Muscle layer of colon (tissue), 2 donors: ENCODE data around the gene FTCD.
"Not testable (repeated sequence)": the region's sequence is repeated elsewhere in the genome, so short reads cannot be mapped to it uniquely, and the experiment has no call there.

Experiments
- H3K27ac ChIP-seq: one replicate; pipeline ENCODE4 v1.7.0; 2013; ENCODE audit warnings: low read depth, mild to moderate bottlenecking, low read length, moderate library complexity
- H3K27me3 ChIP-seq, 2 donors: one replicate each; pipeline ENCODE4 v1.7.0; 2013; ENCODE audit warnings: low read length in 2 of 2, mild to moderate bottlenecking in 2 of 2; ENCODE audit not compliant: insufficient read depth in 2 of 2, control insufficient read depth in 1 of 2
- H3K36me3 ChIP-seq: one replicate; pipeline ENCODE4 v1.7.0; 2013; ENCODE audit warnings: mild to moderate bottlenecking, low read length; ENCODE audit not compliant: insufficient read depth
- H3K4me1 ChIP-seq: one replicate; pipeline ENCODE4 v1.7.0; 2013; ENCODE audit warnings: mild to moderate bottlenecking, low read length; ENCODE audit not compliant: insufficient read depth
- H3K4me3 ChIP-seq, 2 donors: one replicate each; pipeline ENCODE4 v1.7.0; 2013; ENCODE audit warnings: low read length in 2 of 2, low read depth in 1 of 2, mild to moderate bottlenecking in 1 of 2, moderate library complexity in 1 of 2
- H3K9ac ChIP-seq: one replicate; pipeline ENCODE4 v1.7.0; 2013; ENCODE audit warnings: low read length
- H3K9me3 ChIP-seq: one replicate; pipeline ENCODE4 v1.7.0; 2013; ENCODE audit warnings: mild to moderate bottlenecking, low read length
- donor health status: abdominal sarcoma.
- donor health status: Adenocarcinoma of cecum.

The FTCD gene

DNA sequence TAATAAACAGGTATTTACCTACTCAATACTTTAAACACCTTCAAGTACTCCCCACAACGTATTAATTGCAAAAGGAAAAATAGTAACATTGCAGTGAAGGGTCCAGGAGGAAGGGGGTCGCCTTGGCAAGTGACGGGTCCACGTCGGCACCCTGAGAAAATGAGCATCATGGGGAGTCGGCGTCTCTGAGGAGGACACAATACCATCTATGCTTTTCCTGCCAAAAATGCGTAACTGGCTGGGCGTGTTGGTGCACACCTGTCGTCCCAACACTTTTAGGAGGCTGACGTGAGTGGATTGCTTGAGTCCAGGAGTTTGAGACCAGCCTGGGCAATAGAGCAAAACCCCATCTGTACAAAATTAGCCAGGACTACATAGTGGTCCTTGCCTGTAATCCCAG is 7.3 kb downstream of the FTCD start:
- H3K4me3 ChIP-seq = no peak overlapping the region
- H3K4me1 ChIP-seq = peaks cover 4% of the 10 kb centered on the region
- H3K27me3 ChIP-seq = no peaks in the 10 kb centered on the region
- H3K36me3 ChIP-seq = no peaks in the 10 kb centered on the region
- H3K9me3 ChIP-seq = no peaks in the 10 kb centered on the region
- H3K27ac ChIP-seq = no peak overlapping the region
- no peak overlapping the region for H3K9ac ChIP-seq

- not testable (repeated sequence) for H3K27me3 ChIP-seq, H3K9me3 ChIP-seq, H3K9ac ChIP-seq, H3K4me3 ChIP-seq, H3K27ac ChIP-seq, H3K4me1 ChIP-seq, H3K36me3 ChIP-seq
These were observed 8.0 kb downstream of the FTCD start for GRCh38 chr21:46147429-46147828.

GRCh38 chr21:46146856-46147255 is 8.5 kb downstream of the FTCD start:
- no peaks in the 10 kb centered on the region for H3K36me3 ChIP-seq

GRCh38 chr21:46145840-46146691 is 9.3 kb downstream of the FTCD start:
- no peak overlapping the region for H3K27ac ChIP-seq
- no peaks in the 10 kb centered on the region for H3K36me3 ChIP-seq
- no peaks in the 10 kb centered on the region for H3K4me1 ChIP-seq
- no peak overlapping the region for H3K4me3 ChIP-seq
- no peak overlapping the region for H3K9ac ChIP-seq
- no peaks in the 10 kb centered on the region for H3K27me3 ChIP-seq
- H3K9me3 ChIP-seq = no peaks in the 10 kb centered on the region

More at GRCh38 chr21:46146856-46147255, 8.5 kb downstream of the FTCD start:
- H3K9me3 ChIP-seq = no peaks in the 10 kb centered on the region
- H3K4me1 ChIP-seq = no peaks in the 10 kb centered on the region
- no peak overlapping the region for H3K9ac ChIP-seq
- H3K4me3 ChIP-seq = no peak overlapping the region
- no peaks in the 10 kb centered on the region for H3K27me3 ChIP-seq
- H3K27ac ChIP-seq = no peak overlapping the region

DNA sequence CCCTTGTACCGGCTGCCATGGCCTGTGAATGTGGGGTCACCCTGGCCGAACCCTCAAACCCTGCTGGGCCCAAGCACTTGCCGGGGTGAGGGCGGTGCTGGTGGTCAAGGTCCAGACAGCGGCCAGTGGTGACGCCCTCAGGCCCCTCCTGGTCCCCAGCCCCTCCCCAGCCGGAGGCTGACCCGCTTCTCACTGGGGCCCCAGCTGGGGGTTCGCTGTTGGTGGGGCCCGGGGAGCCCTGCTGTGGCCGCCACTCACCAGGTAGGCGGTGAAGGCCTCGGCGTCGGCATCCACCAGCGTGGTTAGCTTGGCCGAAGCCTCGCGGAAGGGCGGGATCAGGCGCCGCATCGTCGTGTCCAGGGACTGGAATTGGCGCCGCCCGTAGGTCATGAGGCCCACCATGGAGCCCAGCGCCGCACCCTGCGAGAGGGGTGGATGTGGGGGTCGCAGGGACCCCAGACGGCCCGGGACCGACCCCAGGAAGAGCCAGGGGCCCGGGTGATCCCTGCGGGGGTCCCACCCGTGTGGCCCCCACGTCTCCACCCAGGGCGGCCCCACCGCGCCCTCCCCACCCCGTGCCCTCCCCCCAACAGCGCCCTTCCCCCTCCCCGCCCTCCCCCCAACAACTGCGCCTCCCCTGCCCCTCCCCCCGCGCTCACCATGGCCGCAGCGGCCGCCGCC is 10.1 kb downstream of the FTCD start:
- no peaks in the 10 kb centered on the region for H3K36me3 ChIP-seq
- no peaks in the 10 kb centered on the region for H3K27me3 ChIP-seq
- no peak overlapping the region for H3K9ac ChIP-seq
- H3K4me1 ChIP-seq = peaks cover 4% of the 10 kb centered on the region
- no peak overlapping the region for H3K4me3 ChIP-seq
- no peaks in the 10 kb centered on the region for H3K9me3 ChIP-seq
- H3K27ac ChIP-seq = no peak overlapping the region

GRCh38 chr21:46144464-46145070 is 10.8 kb downstream of the FTCD start:
- Histone ChIP-seq H3K9ac (no peak overlapping the region), H3K4me3 (no peak overlapping the region), H3K9me3 (no peaks in the 10 kb centered on the region), H3K27me3 (no peaks in the 10 kb centered on the region), H3K4me1 (peaks cover 7% of the 10 kb centered on the region), H3K36me3 (no peaks in the 10 kb centered on the region), H3K27ac (no peak overlapping the region)

DNA sequence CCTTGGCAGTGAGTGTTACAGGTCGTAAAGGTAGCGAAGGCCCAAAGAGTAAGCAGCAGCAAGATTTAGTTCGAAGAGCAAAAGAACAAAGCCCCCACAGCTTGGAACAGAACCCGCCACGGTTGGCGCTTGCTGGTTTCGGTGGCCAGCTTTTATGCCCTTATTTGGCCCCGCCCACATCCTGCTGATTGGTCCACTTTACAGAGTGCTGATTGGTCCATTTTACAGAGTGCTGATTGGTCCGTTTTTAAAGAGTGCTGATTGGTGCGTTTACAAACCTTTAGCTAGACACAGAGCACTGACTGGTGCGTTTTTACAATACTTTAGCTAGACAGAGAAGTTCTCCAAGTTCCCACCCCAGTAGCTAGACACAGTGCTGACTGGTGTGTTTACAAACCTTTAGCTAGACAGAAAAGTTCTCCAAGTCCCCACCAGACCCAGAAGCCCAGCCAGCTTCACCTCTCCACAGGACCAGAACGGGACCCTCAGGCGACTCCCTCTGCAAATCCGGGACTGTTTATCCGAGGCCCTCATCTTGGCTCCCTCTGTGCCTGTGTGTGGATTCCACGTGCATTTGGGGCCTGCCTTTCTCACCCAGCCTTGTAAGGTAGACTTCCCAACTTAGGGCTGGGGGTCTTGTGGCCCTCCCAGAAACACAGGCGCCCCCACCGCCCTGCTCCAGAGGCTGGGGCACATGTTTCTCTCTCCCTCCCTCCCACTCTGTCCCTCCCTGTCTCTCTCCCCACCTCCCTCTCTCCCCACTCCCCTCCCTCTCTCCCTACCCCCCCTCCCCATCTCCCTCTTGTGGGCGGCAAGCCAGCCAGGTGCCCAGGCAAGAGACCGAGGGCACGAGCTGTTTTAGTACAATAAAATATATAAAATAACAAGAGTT is 12.6 kb downstream of the FTCD start:
- Histone ChIP-seq H3K9ac (no peak overlapping the region), H3K27me3 (no peaks in the 10 kb centered on the region), H3K27ac (no peak overlapping the region), H3K4me1 (peaks cover 7% of the 10 kb centered on the region), H3K9me3 (no peaks in the 10 kb centered on the region), H3K36me3 (no peaks in the 10 kb centered on the region), H3K4me3 (no peak overlapping the region)

DNA sequence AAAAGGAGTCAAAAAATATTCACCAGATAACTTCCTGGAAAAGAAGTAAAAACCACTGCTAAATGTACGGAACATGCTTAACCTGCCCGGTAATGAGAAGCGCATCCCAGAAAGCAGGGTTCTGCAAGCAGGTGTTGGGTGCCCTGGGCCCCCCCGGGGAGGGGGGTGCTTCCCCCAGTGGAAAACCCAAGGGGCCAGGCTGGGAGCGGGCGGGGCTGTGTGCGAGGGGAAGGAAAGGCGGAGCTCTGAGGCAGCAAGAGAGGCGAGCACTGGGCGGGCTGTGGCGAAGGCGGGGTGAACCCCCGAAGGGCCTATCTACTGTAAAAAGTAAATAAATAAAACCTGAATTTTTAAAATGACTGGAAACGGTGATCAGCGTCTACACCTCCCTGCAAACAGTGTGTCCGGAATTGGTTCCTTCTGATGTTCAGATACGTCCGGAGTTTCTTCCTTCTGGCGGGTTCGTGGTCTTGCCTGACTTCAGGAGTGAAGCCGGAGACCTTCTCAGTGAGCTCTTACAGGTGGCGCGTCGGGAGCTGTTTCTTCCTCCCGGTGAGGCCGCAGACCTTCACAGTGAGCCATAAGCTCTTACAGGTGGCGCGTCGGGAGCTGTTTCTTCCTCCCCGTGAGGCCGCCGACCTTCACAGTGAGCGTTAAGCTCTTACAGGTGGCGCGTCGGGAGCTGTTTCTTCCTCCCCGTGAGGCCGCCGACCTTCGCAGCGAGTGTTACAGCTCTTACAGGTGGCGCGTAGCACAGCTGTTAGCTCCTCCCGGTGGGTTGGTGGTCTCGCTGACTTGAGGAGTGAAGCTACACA is 13.4 kb downstream of the FTCD start:
- H3K27ac ChIP-seq = no peak overlapping the region
- no peaks in the 10 kb centered on the region for H3K27me3 ChIP-seq
- H3K9ac ChIP-seq = no peak overlapping the region
- H3K4me1 ChIP-seq = peaks cover 7% of the 10 kb centered on the region
- no peak overlapping the region for H3K4me3 ChIP-seq
- no peaks in the 10 kb centered on the region for H3K36me3 ChIP-seq
- H3K9me3 ChIP-seq = no peaks in the 10 kb centered on the region

DNA sequence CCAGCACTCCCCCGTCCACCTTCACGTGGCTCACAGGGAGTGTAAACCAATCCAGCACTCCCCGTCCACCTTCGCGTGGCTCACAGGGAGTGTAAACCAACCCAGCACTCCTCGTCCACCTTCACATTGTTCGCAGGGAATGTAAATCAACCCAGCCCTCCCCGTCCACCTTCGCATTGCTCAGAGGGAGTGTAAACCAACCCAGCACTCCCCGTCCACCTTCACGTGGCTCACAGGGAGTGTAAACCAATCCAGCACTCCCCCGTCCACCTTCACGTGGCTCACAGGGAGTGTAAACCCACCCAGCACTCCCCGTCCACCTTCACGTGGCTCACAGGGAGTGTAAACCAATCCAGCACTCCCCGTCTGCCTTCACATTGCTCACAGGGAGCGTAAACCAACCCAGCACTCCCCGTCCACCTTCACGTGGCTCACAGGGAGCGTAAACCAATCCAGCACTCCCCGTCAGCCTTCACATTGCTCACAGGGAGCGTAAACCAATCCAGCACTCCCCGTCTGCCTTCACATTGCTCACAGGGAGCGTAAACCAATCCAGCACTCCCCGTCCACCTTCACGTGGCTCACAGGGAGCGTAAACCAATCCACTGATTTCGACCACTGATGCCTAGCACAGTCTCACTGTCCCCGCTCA is 14.9 kb downstream of the FTCD start:
- H3K27me3 ChIP-seq, H3K4me1 ChIP-seq, H3K4me3 ChIP-seq, H3K9ac ChIP-seq, H3K9me3 ChIP-seq, H3K27ac ChIP-seq, H3K36me3 ChIP-seq: not testable (repeated sequence)

DNA sequence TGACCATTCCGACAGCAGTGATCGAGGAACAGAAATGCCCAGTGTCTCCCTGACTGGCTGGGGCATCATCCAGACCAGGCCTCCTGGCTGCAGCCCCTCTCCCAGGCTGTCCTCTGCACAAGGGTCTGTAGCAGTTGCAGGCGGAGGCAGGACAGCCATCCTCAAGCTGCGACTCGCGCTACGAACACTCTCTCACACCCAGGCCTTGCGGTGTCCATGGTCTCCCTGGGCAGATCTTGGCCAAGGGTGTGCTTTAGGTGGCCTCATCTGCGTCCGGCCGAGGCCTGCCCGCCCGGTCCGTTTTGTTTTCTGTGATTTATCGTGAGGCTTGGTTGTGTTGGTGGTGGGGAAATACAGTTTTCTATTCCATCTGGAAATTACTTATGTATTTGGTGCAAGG is 15.7 kb downstream of the FTCD start:
- H3K4me3 ChIP-seq = no peak overlapping the region
- no peaks in the 10 kb centered on the region for H3K36me3 ChIP-seq
- no peak overlapping the region for H3K9ac ChIP-seq
- no peak overlapping the region for H3K27ac ChIP-seq
- peaks cover 7% of the 10 kb centered on the region for H3K4me1 ChIP-seq
- no peaks in the 10 kb centered on the region for H3K9me3 ChIP-seq
- no peaks in the 10 kb centered on the region for H3K27me3 ChIP-seq
